Brain pericyte (primary cell): ENCODE measurements around the gene FANK1.
"Not testable (repeated sequence)": the region's sequence is repeated elsewhere in the genome, so short reads cannot be mapped to it uniquely, and the experiment has no call there.

Experiments
- DNase-seq: peaks from one replicate; pipeline ENCODE4 v3.0.0-alpha.2; 2012; ENCODE audit warnings: low read depth, low spot score

The FANK1 gene, protein sequence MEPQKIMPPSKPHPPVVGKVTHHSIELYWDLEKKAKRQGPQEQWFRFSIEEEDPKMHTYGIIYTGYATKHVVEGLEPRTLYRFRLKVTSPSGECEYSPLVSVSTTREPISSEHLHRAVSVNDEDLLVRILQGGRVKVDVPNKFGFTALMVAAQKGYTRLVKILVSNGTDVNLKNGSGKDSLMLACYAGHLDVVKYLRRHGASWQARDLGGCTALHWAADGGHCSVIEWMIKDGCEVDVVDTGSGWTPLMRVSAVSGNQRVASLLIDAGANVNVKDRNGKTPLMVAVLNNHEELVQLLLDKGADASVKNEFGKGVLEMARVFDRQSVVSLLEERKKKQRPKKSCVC

DNA sequence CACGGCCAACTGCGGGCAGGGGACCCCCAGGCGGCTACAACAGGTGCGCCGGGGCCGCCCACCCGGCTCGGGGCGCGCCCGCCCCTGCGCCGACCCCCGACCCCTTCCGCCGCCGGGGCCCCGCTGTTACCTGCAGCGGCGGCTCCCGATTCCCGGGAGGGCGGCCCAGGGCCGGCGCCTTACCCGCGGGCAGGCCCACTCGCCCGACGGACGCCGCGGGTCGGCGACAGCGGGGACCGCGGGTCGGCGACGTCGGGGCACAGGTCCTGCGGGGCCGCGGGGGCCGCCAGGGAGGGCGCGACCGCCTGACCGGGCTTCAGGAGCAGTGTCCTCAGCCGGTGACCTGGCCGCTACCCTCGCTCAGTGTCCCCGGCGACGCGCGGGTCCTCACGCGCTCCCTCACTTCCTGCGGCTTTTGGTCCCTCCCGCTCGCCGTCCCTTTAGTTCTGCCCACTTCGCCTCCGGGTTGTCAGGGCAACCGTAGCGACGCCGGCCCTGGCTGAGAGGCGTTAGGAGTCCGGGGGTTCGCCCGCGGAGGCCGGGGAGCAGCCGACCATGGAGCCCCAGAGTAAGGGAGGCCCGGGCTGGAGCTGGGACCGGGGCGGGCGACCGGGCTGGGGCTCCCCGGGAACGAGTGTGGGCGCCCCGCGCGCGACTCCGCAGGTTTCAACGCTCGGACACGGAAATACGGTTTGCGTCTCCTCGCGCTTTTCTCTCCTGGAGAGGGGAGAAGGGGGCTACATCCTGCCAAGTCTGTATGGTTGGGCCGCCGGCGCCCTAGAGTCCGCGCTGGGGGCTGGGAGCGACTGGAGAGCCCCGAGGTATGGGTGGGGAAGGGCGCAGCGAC, at the start of gene FANK1:
Gene FANK1 (plus strand): TSS at position 477 of the 847 bp plus-strand sequence. CDS start 79 bp downstream, at position 556.
- DNase-seq = not testable (repeated sequence)

DNA sequence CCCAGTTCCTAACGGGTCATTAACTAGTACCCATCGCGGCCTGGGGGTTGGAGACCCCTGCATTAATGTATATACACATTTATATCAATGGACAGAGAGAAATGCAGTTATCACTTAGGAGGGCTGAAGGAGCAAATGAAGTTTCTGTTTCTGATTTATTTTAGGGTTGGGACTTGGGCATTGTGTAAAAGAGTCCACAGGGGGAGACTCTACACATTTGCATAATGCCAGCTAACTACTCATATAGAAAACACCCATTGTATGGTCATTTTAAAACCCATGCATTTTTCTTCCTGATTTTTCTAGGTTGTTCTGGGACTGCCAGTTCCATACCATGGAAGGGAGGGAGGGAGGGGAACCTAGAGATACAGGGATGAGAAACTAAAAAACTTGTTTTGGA, 49.5 kb upstream of the FANK1 start:
- DNase-seq = no peak

DNA sequence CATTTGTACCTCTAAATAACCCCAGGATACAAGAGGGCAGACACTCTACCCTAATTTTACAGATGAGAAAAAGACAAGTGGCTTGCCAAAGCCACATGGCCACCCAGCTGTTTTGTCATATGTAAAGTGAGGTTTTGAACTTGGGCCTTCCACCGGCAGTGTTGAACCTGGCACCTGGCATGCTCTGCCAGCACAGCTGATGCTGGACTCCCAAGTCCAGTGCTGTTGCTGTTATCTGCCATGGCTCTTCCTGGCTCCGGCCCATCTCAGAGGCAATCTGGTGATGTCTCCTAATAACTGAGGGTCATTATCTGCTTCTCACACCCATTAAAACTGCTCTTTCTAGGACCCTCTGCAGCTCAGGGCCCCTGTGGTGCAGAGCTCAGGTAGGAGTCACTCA, 48.0 kb upstream of the FANK1 start:
- no peak for DNase-seq

DNA sequence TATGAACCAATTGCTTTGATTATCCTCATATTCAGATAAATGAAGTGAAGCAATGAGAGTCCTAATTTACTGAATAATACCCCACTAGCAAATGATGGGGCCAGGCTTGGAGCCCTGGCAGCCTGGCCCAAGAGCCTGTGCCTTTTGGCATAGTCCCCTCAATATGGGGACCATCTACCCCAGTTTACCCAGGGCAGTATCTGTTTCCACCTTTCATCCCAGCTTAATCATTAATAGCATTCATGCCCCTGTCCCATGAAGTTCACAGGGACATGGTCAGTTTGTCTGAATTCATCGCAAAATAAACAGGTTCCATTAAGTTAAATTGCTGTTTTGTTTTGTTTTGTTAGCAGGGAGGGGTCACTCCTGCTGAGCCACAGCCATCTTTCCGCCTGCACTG, 47.5 kb upstream of the FANK1 start:
- DNase-seq = no peak

DNA sequence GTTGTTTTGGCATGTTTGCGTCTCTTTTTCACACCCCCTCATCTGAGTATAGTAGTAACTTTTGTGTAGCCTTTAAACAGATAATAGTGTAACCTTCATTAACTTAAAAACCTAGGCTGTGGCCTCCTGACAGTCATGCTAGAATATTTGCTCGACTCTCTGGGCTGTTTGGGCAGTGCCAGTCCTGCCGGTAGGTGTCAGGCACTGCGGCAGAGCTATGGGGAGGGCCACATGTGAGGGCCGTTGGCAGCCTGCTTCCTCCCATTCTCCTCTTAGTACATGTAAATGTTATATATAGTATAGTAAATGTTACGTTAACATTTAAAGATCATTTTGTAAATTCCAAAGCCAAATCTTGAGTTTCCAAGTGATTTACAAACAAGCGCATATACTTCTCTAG, 46.9 kb upstream of the FANK1 start:
- no peak for DNase-seq

DNA sequence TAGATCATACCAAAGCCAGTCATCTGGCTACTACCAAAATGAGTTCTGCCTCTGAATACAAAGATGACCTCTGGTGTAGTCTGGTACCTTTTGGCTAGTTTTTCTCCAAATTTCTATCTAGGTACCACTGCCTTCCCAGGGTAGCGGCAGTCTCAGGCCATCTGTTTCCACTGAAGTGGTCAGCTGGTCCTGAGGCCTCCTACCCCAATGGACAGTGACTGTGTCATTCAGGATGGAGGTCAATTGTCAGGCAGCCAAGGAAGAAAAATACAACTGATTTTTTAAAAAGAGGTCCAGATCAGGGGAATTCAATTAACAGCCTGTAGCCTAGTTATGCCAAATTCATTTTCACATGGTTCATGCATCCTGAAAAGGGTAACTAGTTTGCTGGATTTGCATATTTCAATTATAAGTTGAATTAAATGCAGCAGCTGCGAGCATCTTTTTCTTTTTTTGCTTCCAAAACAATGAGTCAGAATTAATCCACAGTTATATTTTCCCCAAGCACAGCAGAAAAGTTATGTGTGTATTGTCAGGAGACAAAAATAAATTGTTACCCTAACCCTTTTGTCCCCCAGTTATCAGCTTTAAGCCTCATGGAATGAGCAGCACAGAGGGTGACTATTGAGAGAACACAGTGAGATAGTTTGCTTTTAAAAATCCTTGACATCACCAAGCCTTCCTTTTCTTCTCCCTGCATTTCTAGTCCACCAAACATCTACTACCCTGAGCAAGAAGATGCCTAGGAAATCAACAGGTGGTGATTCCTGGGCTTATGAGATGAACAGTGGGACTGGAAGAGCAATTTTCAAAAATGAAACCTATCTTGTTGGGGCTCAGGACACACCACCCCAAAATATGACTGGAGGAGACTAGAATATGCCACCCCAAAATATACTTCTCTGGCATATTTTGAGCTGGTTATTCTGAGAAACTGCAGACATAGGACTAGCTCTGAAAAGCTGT, 45.3 kb upstream of the FANK1 start:
- no peak for DNase-seq

DNA sequence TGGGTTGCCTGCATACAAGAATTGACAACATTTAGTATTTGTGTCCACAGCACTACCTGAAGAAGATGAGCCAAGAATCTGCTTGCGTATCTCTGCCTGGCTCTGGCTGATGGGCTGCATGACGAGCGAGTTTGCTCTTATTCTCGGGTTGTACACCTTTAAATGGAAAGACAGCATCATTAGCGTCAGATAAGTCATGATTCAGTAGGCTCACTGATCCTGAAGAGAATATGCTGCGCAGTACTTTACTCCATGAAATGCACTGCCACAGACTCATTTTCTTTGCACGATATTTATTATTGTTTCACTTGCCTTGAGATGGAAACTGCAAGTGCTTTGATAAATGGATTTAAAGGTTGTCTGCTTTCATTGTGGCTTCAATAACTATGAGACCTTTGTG, 43.9 kb upstream of the FANK1 start:
- no peak for DNase-seq

DNA sequence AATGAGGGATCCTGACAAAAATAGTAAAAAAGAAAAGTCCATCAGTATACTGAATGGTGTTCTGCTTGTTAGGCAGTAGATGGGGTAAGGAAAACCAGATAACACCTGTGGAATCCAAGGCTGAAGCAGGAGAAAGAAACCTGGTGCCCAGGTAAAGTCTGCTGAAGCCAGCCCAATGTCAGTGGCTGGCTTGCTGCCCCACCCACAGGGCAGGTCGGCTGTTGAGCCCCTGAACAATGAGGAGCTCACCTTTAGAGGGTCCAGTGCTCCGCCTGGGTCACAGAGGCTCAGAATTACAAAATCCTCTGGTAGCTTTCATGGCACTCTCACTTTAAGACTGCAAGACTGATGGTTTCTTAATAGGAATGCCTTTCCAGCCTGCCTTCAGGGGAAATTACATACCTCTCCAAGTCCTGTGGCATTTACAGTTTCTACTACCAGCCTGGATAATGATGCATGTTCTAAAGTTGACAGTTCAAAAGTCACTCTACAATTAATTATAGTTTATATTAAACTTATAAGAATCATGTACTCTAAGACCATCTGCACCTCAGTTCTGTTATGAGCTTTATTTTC, 39.1 kb upstream of the FANK1 start:
- DNase-seq = no peak

DNA sequence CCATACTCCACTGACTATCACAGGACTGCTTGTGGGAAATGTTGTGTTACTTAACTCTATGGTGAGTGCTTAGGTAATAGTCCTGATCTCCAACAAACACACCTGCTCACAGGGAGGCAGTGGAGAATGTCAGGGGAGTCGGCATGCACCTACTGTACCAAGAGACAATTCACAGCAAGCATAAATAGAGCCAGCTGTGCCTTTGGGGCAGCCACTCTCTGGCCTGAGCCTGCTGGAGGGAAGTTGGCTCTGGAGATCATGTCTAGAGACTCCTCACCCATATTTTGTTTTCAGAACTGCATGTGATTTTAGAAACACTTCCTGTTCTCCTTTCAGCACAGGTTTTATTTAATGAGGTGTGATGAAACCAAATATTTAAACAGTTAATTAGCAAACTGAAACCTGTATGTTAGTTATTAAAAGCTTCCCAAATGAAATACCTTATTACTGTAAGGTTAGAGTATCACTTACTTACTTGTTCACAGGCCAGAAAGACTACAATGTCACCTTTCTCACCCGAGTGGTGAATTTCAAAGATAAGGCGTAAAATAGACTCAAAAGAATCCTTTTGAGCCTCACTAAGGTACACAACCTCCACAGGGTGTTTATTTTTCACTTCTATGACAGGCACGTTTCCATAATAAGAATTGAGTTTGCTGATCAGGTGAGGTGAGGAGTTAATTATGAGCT, 37.1 kb upstream of the FANK1 start:
- DNase-seq = no peak

DNA sequence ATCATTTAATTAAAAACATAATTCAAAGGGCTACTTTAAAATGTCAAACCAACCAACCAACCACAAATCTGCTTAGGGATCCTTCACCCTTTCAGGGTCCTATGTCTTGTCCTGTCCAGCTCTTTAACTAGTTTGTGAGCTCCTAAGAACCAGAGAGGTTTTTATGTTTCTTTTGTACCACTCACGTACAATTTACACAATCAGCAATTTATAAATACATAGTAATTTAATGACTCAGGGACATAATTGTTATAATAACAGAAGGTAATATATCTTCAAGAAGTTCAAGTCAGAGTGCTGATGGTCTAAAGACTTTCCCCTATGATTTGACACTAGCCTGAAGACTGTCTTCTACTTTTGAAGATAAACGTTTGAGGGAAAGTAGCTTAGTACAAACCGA, 31.2 kb upstream of the FANK1 start:
- no peak for DNase-seq

DNA sequence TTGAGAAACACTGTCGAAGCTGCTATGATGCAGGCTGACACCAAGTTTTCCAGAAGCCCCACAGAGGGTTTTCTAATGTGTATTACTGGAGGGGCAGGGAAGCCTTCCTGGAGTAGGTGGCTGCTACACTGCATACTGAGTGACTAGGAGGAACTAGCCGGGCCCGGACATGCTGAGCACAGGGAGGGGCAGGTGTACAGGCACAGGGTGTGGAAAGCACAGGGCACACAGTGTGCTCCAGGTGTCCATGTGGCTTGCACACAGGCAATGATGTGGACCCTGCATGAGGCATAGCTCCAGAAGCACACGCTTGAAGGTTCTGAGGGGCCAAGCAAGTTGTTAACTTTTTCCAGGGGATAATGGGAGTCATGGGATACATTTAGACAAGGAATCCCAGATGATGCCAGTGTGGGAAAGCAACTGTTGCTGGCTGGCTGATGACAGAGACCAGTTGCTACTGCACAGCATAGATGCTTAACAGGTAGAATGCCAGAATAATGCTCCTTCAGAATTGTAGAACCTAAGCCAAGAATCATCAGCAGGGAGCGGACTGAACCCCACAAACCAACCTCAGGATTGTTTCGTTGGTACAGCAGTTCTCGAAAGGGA, 29.8 kb upstream of the FANK1 start:
- no peak for DNase-seq

DNA sequence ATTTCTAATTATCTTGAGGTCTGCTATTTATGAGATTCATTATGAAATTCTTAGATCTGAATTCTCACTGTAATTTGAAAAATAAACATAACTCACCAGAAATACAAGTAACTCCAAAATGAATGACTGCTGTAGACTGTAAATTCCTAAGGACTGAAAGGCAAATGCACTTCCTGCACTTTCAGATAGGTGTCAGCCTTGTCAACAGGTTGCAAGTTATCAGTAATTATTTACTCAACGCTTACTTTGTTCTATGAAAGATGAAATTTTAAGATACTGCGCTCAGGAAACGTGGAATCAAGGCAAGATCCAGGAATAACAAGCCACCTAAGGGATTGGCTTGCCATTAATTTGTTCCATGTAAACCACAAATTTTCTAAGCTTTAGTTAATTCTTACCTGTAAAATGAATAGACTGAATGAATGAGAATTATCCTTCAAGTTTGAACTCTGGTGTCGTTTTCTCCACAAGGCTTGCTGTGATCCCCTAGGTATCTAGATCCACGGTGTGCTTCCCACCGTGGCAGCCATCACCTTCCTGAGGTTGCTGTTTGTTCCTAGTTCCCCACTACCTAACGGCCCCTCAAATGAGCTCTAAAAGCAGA, 27.9 kb upstream of the FANK1 start:
- no peak for DNase-seq

DNA sequence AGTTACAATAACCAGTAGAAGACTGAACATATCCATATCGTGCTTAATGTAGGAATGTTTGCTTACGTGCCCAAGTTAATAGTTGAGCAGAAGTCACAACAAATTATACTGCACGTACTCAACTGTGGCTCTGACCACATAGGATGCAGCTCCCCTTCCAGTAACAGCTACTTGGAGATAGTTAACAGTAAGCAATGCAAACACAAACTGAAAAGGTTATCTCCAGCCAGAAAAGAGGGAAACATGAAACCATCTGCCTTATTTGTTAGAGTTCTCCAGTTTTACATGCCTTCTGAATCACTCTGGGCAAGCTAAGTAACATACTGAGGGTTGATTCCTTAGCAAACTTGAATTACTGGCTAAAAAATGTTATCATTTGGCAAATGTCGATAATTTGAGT, 25.0 kb upstream of the FANK1 start:
- no peak for DNase-seq

DNA sequence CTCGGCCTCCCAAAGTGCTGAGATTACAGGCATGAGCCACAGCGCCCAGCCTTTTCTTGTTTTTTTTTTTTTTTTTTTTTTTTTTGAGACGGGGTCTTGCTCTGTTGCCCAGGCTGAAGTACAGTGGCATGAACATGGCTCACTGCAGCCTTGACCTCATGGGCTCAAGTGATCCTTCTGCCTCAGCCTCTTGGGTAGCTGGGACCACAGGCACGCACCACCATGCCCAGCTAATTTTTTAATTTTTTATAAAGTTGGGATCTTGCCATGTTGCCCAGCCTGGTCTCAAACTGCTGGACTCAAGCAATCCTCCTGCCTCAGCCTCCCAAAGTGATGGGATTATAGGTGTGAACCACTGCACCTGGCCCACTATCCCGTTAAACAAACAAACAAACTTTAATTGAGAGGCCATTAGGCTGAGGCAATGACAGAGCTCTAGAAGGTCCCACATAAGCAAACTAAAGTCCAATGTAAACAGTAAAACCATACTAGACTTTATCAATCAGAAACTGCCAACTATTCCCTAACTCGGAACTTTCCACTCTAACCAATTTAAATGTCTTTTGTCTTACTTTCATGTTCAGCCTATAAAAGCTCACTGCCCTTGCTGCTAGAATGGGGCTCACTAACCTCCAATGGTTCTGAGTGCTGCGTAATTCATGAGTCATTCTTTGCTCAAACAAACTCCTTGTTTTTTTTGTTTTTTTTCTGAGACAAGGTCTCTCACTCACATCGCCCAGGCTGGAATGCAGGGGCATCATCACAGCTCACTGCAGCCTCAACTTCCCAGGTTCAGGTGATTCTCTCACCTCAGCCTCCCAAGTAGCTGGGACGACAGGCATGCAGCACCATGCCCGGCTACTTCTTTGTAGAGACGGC, 17.2 kb upstream of the FANK1 start:
- peak; percentile 68 for DNase-seq

DNA sequence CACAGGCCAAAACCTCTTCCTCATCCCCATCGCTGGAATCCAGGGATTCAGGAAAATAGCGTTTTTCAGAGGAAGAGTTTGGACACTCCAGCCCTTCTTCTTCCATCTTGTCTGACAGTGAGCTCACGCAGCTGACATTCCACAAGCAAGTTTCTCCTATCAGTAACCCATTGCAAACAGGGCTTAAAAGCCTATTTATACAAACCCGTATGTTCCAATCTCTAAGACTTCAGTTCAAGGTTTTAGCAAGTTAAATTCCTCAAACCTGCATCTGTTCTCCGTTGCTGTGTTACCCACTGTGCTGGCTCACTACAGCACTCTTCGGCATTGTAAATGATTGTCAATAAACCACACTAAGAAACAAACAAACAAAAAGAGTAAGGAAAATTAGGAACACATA, 15.6 kb upstream of the FANK1 start:
- no peak for DNase-seq

DNA sequence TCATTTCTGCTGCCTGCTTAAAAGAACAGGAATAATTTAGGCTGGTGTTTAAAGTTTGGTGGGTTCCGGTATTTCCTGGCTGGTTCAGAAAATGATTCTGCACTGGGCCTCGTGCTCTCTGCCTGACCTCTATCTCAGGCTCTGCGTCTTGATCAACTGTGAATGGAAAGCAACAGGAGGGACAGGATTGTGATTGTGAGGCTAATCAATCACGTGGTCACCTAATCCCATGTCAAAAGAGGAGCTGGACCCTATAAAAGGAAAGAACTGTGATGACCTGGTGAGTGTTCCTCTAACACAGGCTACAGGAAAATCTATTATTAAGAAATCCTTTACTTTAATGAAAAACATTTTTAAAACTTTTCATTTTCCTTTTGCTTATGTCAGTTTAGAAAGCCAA, 15.2 kb upstream of the FANK1 start, which contains the start of gene DHX32:
Gene DHX32 (minus strand): TSS at position 101 of the 400 bp plus-strand sequence. CDS start 468 bp downstream, outside the sequence.
- DNase-seq = no peak

DNA sequence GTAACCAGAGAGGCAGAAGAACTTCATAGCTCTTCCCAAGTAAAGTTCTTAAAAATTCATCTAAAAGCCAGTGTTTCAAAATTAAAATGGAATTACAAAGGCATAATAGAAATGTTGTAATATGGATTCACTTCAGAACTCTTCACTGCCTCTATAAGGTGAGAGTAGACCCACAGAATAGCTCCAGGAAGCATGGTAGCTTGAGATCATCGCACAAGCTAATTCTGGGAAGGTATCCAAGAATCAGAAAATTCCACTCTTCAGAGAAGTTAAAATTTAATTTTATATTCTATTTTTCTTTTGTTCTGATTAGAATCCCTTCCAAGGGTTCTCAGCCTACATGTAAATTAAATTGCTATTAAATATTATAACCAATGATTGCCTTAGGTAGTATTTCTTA, 13.8 kb upstream of the FANK1 start:
- no peak for DNase-seq

DNA sequence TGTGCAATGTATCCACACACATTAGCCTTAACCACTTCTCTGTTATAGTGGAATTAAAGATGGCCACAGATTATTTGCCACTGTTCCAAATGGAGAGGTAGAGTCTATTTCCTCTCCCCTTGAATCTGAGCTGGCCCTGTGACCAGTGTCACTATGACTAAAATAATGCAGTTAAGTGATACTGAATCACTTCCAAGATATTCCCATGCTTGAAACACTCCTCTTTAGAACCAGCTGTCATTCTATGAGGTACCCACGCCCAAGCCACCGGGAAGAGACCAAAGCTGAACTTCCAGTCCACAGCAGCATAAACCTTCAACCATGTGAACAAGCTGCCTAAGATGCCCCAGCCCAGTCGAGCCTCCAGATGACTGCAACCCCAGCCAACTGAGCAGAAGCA, 13.2 kb upstream of the FANK1 start:
- no peak for DNase-seq
